Parathyroid adenoma (tissue), 2 donors: ENCODE data around the gene RAE1.
"Not testable (repeated sequence)": the region's sequence is repeated elsewhere in the genome, so short reads cannot be mapped to it uniquely, and the experiment has no call there.

Source experiments
- H2AFZ ChIP-seq: fragments of 300-600 bp; sonication (generic); one replicate; pipeline ENCODE4 v1.7.0; 2017; ENCODE audit warnings: antibody characterized with exemption, mild to moderate bottlenecking
- H3K27ac ChIP-seq: fragments of 300-600 bp; sonication (generic); one replicate; pipeline ENCODE4 v1.7.0; 2017
- H3K27me3 ChIP-seq: fragments of 300-600 bp; sonication (generic); one replicate; pipeline ENCODE4 v1.7.0; 2017; ENCODE audit warnings: low read length; ENCODE audit not compliant: control insufficient read depth, insufficient read depth
- H3K36me3 ChIP-seq: fragments of 300-600 bp; sonication (generic); one replicate; pipeline ENCODE4 v1.7.0; 2017; ENCODE audit warnings: low read length; ENCODE audit not compliant: control insufficient read depth, insufficient read depth
- H3K4me1 ChIP-seq: fragments of 300-600 bp; sonication (generic); one replicate; pipeline ENCODE4 v1.7.0; 2017; ENCODE audit warnings: control low read depth
- H3K4me2 ChIP-seq: fragments of 300-600 bp; sonication (generic); one replicate; pipeline ENCODE4 v1.7.0; 2017; ENCODE audit warnings: low read length
- H3K4me3 ChIP-seq: fragments of 300-600 bp; sonication (generic); one replicate; pipeline ENCODE4 v1.7.0; 2017; ENCODE audit warnings: low read depth, low read length
- H3K79me2 ChIP-seq: fragments of 300-600 bp; sonication (generic); one replicate; pipeline ENCODE4 v1.7.0; 2017; ENCODE audit warnings: control low read depth
- H3K9ac ChIP-seq: fragments of 300-600 bp; sonication (generic); one replicate; pipeline ENCODE4 v1.7.0; 2017; ENCODE audit warnings: mild to moderate bottlenecking
- H3K9me3 ChIP-seq: fragments of 300-600 bp; sonication (generic); one replicate; pipeline ENCODE4 v1.7.0; 2017; ENCODE audit warnings: low read length; ENCODE audit not compliant: control insufficient read depth
- TF ChIP-seq, protein P1 (sequence below): fragments of 300-600 bp; sonication (generic); IDR thresholded peaks from one replicate; pipeline ENCODE4 v1.7.0; 2017; ENCODE audit warnings: antibody characterized with exemption, mild to moderate bottlenecking
- donor health status: primary hyperparathyroidism.

Gene RAE1

DNA sequence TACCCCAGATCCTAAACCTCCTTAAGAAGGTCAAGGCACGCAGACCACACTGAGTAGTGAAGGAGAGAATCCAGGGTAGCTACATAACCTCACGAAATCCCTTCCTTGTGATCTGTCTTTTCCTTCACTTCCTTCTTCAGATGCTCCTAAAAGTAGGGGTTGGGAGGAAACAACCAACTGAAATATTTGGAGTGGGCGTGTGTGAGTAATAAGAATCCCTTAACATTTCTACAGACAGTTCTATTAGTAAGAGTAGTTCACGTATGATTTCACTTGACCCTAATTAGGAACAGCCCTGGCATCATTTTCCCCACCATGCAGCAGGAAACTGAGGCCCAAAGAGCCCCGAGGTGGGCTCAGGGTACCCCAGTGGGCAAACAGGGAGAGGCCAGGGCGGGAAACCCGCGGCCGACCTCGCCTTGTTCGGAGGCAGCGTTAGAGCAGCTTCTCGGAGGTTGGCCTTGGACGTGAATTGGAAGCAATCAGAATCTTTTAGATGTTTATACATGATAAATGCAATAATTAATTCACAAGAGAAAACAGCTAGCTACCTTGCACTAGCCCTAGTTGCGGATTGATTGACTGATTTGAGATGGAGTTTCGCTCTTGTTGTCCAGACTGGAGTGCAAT, 859 bp upstream of the RAE1 start:
- Histone ChIP-seq H3K4me3 (no peak overlapping the region), H2AFZ (peak overlapping the region; percentile 63), H3K27me3 (no peaks in the 10 kb centered on the region), H3K4me1 (no peaks in the 10 kb centered on the region), H3K4me2 (no peak overlapping the region), H3K9ac (no peak overlapping the region), H3K9me3 (no peaks in the 10 kb centered on the region), H3K79me2 (peaks cover 3% of the 10 kb centered on the region), H3K27ac (no peak overlapping the region), H3K36me3 (no peaks in the 10 kb centered on the region)
- TF ChIP-seq, protein P1, sequence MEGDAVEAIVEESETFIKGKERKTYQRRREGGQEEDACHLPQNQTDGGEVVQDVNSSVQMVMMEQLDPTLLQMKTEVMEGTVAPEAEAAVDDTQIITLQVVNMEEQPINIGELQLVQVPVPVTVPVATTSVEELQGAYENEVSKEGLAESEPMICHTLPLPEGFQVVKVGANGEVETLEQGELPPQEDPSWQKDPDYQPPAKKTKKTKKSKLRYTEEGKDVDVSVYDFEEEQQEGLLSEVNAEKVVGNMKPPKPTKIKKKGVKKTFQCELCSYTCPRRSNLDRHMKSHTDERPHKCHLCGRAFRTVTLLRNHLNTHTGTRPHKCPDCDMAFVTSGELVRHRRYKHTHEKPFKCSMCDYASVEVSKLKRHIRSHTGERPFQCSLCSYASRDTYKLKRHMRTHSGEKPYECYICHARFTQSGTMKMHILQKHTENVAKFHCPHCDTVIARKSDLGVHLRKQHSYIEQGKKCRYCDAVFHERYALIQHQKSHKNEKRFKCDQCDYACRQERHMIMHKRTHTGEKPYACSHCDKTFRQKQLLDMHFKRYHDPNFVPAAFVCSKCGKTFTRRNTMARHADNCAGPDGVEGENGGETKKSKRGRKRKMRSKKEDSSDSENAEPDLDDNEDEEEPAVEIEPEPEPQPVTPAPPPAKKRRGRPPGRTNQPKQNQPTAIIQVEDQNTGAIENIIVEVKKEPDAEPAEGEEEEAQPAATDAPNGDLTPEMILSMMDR = no peak

- H3K4me2 ChIP-seq = peak overlapping the region; percentile 95
- not testable (repeated sequence) for H3K36me3 ChIP-seq, H3K79me2 ChIP-seq, H3K4me1 ChIP-seq, H3K9me3 ChIP-seq, H3K9ac ChIP-seq, H3K27me3 ChIP-seq
- peak overlapping the region; percentile 99 for H2AFZ ChIP-seq
- peak overlapping the region; percentile 74 for H3K4me3 ChIP-seq
- H3K27ac ChIP-seq = peak overlapping the region; percentile 89
Measured at GRCh38 chr20:57350726-57351041, 371 bp upstream of the RAE1 start.

DNA sequence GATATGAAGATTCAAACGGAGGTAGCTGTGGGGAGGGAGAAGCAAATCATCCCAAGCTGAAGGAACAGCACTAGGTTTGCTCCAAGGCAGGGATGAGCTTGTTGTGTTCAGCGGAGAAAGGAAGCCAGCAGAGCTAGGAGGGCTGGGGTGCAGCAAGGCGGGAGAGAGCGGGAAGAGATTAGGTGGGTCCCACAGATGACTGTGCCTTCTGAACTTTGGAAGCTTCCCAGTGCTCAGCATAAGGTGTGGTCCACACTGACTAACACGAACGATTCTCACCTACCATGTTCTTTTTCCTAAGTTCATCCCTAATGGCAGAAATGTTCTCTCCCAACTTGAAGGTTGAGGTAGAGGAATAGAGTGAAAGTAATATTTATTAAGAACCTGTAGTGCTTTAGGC, 1.2 kb downstream of the RAE1 start:
- TF ChIP-seq, protein P1 = no peak
- Histone ChIP-seq H3K9ac (no peak overlapping the region), H2AFZ (no peak overlapping the region)

GRCh38 chr20:57353351-57353750, 2.3 kb downstream of the RAE1 start:
- Histone ChIP-seq H3K9me3 (no peaks in the 10 kb centered on the region), H3K27me3 (no peaks in the 10 kb centered on the region), H3K79me2 (peaks cover 3% of the 10 kb centered on the region), H2AFZ (no peak overlapping the region), H3K9ac (no peak overlapping the region), H3K36me3 (no peaks in the 10 kb centered on the region), H3K4me2 (no peak overlapping the region), H3K4me1 (no peaks in the 10 kb centered on the region), H3K4me3 (no peak overlapping the region), H3K27ac (no peak overlapping the region)
- TF ChIP-seq, protein P1 = no peak

More for the DNA sequence above, 1.2 kb downstream of the RAE1 start:
- Histone ChIP-seq H3K4me1 (no peaks in the 10 kb centered on the region), H3K27me3 (no peaks in the 10 kb centered on the region), H3K27ac (no peak overlapping the region), H3K36me3 (no peaks in the 10 kb centered on the region), H3K4me2 (peak overlapping the region; percentile 95), H3K9me3 (no peaks in the 10 kb centered on the region), H3K4me3 (peak overlapping the region; percentile 74), H3K79me2 (peaks cover 3% of the 10 kb centered on the region)

DNA sequence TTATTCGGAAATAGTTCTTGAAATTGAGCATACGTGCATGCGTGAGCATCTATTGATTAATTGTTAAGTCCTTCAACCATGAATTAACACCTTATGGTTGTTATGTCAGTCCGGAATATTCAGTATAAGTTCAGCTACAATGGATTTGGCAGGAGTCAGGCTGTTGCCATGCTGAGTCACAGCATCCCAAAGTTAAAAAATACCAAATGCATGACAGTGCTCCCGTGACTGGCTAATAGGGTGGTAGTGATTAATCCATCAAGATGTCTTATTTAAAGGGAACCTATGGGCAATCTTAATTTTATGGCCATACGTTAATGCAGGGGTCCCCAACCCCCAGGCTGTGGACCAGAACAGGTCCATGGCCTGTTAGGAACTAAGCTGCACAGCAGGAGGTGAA, 10.5 kb downstream of the RAE1 start:
- H3K27ac ChIP-seq = no peak overlapping the region

More for the DNA sequence above, 10.5 kb downstream of the RAE1 start:
- TF ChIP-seq, protein P1 = no peak
- Histone ChIP-seq H2AFZ (no peak overlapping the region), H3K27me3 (no peaks in the 10 kb centered on the region), H3K9ac (no peak overlapping the region), H3K4me3 (no peak overlapping the region), H3K36me3 (no peaks in the 10 kb centered on the region), H3K79me2 (no peaks in the 10 kb centered on the region), H3K9me3 (no peaks in the 10 kb centered on the region), H3K4me2 (no peak overlapping the region), H3K4me1 (no peaks in the 10 kb centered on the region)
